Neural cell (in vitro differentiated cells): ENCODE measurements around the gene EGFL7. TPM values are rescaled to one million over a fixed set of nuclear protein-coding genes. Genes with fewer than 3 reads are reported as not detected.

Experiments used
- H2AFZ ChIP-seq: fragments of 200-600, 300-800 bp; sonication (generic), shearing (Covaris generic); 2 replicates; pipeline ENCODE4 v1.6.0; 2014; ENCODE audit warnings: low read depth, mild to moderate bottlenecking, antibody characterized with exemption, low read length, moderate library complexity
- H3F3A ChIP-seq: fragments of 200-600 bp; shearing (Covaris generic); 2 replicates; pipeline ENCODE4 v1.6.1; 2016; ENCODE audit warnings: mild to moderate bottlenecking, moderate library complexity, mixed read lengths, antibody characterized with exemption, low read length; ENCODE audit not compliant: insufficient read depth, poor library complexity, severe bottlenecking
- H3K27ac ChIP-seq: fragments of 200-600, 300-800 bp; sonication (generic), shearing (Covaris generic); 2 replicates; pipeline ENCODE4 v1.5.1; 2014; ENCODE audit warnings: mild to moderate bottlenecking, low read length, moderate library complexity
- H3K27me3 ChIP-seq: fragments of 300-800, 200-600 bp; sonication (generic), shearing (Covaris generic); 2 replicates; pipeline ENCODE4 v1.6.0; 2014; ENCODE audit warnings: mild to moderate bottlenecking, low read depth, low read length, moderate library complexity; ENCODE audit not compliant: insufficient read depth
- H3K36me3 ChIP-seq: fragments of 300-800, 200-600 bp; sonication (generic), shearing (Covaris generic); 2 replicates; pipeline ENCODE4 v1.5.1; 2014; ENCODE audit warnings: mild to moderate bottlenecking, antibody characterized with exemption, low read length, moderate library complexity; ENCODE audit not compliant: insufficient read depth
- H3K4me2 ChIP-seq: fragments of 300-800, 200-600 bp; sonication (generic), shearing (Covaris generic); 2 replicates; pipeline ENCODE4 v1.6.0; 2014; ENCODE audit warnings: mild to moderate bottlenecking, low read length
- H3K4me3 ChIP-seq: fragments of 300-800, 200-600 bp; sonication (generic), shearing (Covaris generic); 2 replicates; pipeline ENCODE4 v1.5.1; 2014; ENCODE audit warnings: mild to moderate bottlenecking, low read length, moderate library complexity
- H3K79me2 ChIP-seq: fragments of 200-600 bp; shearing (Covaris generic); replicated peaks from 2 replicates; pipeline ENCODE4 v1.6.0; 2014; ENCODE audit warnings: mild to moderate bottlenecking, low read length, moderate library complexity; ENCODE audit not compliant: insufficient read depth
- H3K9ac ChIP-seq: fragments of 300-800, 200-600 bp; sonication (generic), shearing (Covaris generic); 2 replicates; pipeline ENCODE4 v1.6.1; 2016; ENCODE audit warnings: mild to moderate bottlenecking, low read length, mixed read lengths
- H3K9me2 ChIP-seq: fragments of 200-600 bp; shearing (Covaris generic); 2 replicates; pipeline ENCODE4 v1.6.1; 2016; ENCODE audit warnings: mild to moderate bottlenecking, low read length, mixed read lengths; ENCODE audit not compliant: insufficient read depth
- H3K9me3 ChIP-seq: fragments of 200-600, 300-800 bp; sonication (generic), shearing (Covaris generic); 2 replicates; pipeline ENCODE4 v1.6.1; 2016; ENCODE audit warnings: mild to moderate bottlenecking, mixed run types, low read length, moderate library complexity, mixed read lengths
- H4K20me1 ChIP-seq: fragments of 200-600 bp; shearing (Covaris generic); 2 replicates; pipeline ENCODE4 v1.6.1; 2016; ENCODE audit warnings: mild to moderate bottlenecking, mixed run types; ENCODE audit not compliant: insufficient read depth
- CTCF ChIP-seq: fragments of 450-650 bp; IDR thresholded peaks from 2 replicates; pipeline ENCODE4 v1.5.1; 2014; ENCODE audit warnings: antibody characterized with exemption, mild to moderate bottlenecking, moderate library complexity; ENCODE audit not compliant: poor library complexity, severe bottlenecking
- EP300 ChIP-seq: fragments of 450-650 bp; conservative IDR thresholded peaks from 2 replicates; pipeline ENCODE4 v1.6.1; 2014; ENCODE audit warnings: antibody characterized with exemption, mild to moderate bottlenecking, moderate library complexity; ENCODE audit not compliant: poor library complexity, severe bottlenecking
- EZH2 ChIP-seq: fragments of 200-600, 300-800 bp; shearing (Covaris generic), sonication (generic); IDR thresholded peaks from 2 replicates; pipeline ENCODE4 v1.6.1; 2014; ENCODE audit warnings: antibody characterized with exemption, low read length, borderline replicate concordance, mild to moderate bottlenecking; ENCODE audit not compliant: insufficient read depth, poor library complexity, severe bottlenecking
- MXI1 ChIP-seq: fragments of 450-650 bp; conservative IDR thresholded peaks from 2 replicates; pipeline ENCODE4 v1.6.1; 2014; ENCODE audit warnings: antibody characterized with exemption, mild to moderate bottlenecking; ENCODE audit not compliant: poor library complexity, severe bottlenecking
- POLR2AphosphoS5 ChIP-seq: IDR thresholded peaks from 2 replicates; pipeline ENCODE4 v1.6.1; 2012
- RAD21 ChIP-seq: fragments of 450-650 bp; conservative IDR thresholded peaks from 2 replicates; pipeline ENCODE4 v1.6.1; 2014; ENCODE audit warnings: antibody characterized with exemption, mild to moderate bottlenecking, moderate library complexity
- REST ChIP-seq: IDR thresholded peaks from 2 replicates; pipeline ENCODE4 v1.6.1; 2012; ENCODE audit warnings: borderline replicate concordance
- SMC3 ChIP-seq: fragments of 450-650 bp; conservative IDR thresholded peaks from 2 replicates; pipeline ENCODE4 v1.6.1; 2014; ENCODE audit warnings: antibody characterized with exemption, mild to moderate bottlenecking, moderate library complexity; ENCODE audit not compliant: poor library complexity
- TAF1 ChIP-seq: IDR thresholded peaks from 2 replicates; pipeline ENCODE4 v1.6.1; 2012; ENCODE audit warnings: low read depth
- polyA plus RNA-seq: library from polyadenylated mRNA; depleted of rRNA; stranded (reverse); fragments of >200 nt; gene quantifications from 2 replicates; pipeline ENCODE4 v1.2.3, GENCODE V29; 2014

Gene EGFL7
- polyA plus RNA-seq, 1 donor from 2014 or later = 12.5 TPM

GRCh38 chr9:136664000-136664915, 1.5 kb downstream of the EGFL7 start:
- Histone ChIP-seq H3K79me2 (no peaks in the 10 kb centered on the region), H3F3A (no peaks in the 10 kb centered on the region), H3K4me2 (no peak overlapping the region), H3K27me3 (no peaks in the 10 kb centered on the region), H4K20me1 (no peaks in the 10 kb centered on the region), H3K27ac (no peak overlapping the region), H2AFZ (no peak overlapping the region), H3K9me2 (no peaks in the 10 kb centered on the region), H3K9ac (no peak overlapping the region), H3K9me3 (no peaks in the 10 kb centered on the region), H3K4me3 (no peak overlapping the region), H3K36me3 (no peaks in the 10 kb centered on the region)
- no peak for TF ChIP-seq CTCF
- no peak for TF ChIP-seq RAD21
- TF ChIP-seq EZH2 = no peak
- TF ChIP-seq POLR2AphosphoS5 = no peak
- no peak for TF ChIP-seq REST
- TF ChIP-seq MXI1 = no peak
- TF ChIP-seq TAF1 = no peak
- no peak for TF ChIP-seq SMC3
- no peak for TF ChIP-seq EP300

- Histone ChIP-seq H4K20me1 (no peaks in the 10 kb centered on the region), H2AFZ (no peak overlapping the region), H3K27me3 (no peaks in the 10 kb centered on the region), H3K79me2 (no peaks in the 10 kb centered on the region), H3K4me3 (peak overlapping the region; percentile 37), H3F3A (no peaks in the 10 kb centered on the region), H3K9me2 (no peaks in the 10 kb centered on the region), H3K27ac (no peak overlapping the region), H3K9ac (no peak overlapping the region), H3K4me2 (no peak overlapping the region), H3K9me3 (no peaks in the 10 kb centered on the region), H3K36me3 (no peaks in the 10 kb centered on the region)
- TF ChIP-seq MXI1 (no peak), CTCF (peak; percentile 15)
These were observed 2.5 kb downstream of the EGFL7 start for GRCh38 chr9:136665111-136665703.
